ENCODE data around the gene SPEM1.
A peak's percentile ranks its signal among the peaks of the same experiment; 100 is the strongest.

- TF ChIP-seq CTCF (IDR thresholded peaks at IDR 0.05) (peak in 3 of 12 donors; percentile 21 to 30 (median 26)), POLR2A (IDR thresholded peaks at IDR 0.05) (peak in 1 of 2 donors; percentile 11)
Observed at GRCh38 chr17:7435676-7436555, 15.8 kb downstream of the SPEM1 start.

Data from heart left ventricle (tissue), 13 donors.